Dermis microvascular lymphatic vessel endothelial cell (primary cell): ENCODE data around the gene LRP1-AS. TPM values are rescaled to one million over a fixed set of nuclear protein-coding genes. Genes with fewer than 3 reads are reported as not detected.

Experiments
- DNase-seq, 2 donors: peaks; one replicate each; pipeline versions ENCODE4 v3.0.0 to v3.0.0-alpha.2; 2010; ENCODE audit warnings: low read depth in 2 of 2
- total RNA-seq: library from RNA; depleted of rRNA; stranded (reverse); fragments of >200 nt; gene quantifications from 2 replicates; pipeline ENCODE4 v1.2.1, GENCODE V29; 2014

LRP1-AS gene
- total RNA-seq, 1 donor from 2014 or later: not detected

DNA sequence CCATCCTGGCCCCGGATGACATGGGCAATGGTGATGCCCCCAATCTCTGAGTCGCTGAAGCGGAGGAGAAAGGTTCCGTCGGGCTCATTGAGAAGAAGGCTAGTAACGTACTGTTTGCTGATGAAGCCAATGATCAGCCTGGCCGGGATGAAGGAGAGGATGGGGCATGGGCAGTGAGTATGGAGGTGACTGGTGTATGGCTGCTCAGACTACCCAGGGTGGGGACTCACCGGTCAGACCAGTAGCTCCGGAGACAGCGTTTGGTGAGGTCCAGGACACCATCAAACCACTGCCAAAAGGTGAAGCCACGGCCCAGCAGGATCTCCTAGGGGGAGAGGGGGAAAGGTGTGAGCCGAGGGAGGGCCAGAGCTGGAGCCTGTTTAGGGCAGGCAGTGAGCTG is 47.7 kb downstream of the LRP1-AS start:
- DNase-seq: no peak

DNA sequence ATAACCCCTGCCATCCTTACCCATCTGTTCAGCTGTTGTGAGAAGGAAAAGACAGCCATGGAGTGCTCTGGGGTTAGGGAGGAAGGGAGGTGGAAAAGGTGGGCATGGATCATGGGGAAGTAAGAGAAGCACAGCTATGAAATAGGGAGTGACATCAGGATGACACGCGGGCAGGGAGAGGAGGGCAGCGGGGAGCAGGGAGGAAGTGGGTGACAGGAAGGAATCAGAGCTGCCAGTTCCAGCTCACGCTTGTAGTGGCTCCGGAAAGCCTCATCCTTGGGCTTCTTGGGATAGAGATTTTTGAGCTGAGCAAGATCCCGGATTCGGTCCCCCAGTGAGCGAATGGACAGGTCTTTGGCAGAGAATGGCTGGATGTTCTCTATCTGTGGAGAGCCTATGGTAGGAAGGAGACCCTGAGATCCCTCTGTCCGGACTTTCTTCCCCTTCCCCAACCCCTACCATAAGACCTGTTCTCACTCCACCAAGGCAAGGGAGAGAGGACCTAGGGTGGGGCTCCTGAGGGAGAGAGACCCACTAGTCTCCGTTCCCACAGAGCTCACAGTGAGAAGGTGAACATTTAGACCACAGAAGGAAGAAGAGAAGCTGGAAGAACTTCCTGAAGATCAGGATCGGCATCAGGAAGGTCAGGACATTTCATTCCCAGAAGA is 48.2 kb downstream of the LRP1-AS start:
- no peak for DNase-seq

DNA sequence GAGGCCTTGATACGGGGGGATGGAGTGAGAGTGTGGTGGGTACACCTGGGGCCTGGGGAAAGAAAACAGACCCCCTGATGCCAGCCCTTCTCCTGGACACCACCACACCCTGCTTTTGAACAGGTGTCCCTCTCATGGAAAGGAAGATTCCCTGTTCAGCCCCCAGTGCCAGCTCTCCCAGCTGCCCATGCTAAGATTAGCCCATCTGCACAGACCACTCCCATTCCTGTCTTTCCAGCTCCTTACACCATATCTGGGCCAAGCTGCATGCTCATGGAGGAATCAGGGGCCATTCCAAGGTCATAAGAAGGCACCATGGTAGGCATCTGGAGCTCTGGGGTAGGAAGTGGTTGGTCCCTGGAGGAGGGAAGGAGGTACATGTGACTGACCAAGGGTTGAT is 48.9 kb downstream of the LRP1-AS start:
- no peak for DNase-seq

DNA sequence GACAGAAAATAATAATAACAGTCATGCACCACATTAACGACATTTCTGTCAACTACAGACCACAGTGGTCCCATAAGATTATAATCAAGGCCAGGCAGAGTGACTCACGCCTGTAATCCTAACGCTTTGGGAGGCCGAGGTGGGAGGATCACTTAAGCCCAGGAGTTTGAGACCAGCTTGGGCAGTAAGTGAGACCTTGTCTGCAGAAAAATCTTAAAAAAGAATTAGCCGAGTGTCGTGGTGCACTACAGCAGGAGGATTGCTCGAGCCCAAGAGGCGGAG is 49.9 kb downstream of the LRP1-AS start:
- no peak for DNase-seq

DNA sequence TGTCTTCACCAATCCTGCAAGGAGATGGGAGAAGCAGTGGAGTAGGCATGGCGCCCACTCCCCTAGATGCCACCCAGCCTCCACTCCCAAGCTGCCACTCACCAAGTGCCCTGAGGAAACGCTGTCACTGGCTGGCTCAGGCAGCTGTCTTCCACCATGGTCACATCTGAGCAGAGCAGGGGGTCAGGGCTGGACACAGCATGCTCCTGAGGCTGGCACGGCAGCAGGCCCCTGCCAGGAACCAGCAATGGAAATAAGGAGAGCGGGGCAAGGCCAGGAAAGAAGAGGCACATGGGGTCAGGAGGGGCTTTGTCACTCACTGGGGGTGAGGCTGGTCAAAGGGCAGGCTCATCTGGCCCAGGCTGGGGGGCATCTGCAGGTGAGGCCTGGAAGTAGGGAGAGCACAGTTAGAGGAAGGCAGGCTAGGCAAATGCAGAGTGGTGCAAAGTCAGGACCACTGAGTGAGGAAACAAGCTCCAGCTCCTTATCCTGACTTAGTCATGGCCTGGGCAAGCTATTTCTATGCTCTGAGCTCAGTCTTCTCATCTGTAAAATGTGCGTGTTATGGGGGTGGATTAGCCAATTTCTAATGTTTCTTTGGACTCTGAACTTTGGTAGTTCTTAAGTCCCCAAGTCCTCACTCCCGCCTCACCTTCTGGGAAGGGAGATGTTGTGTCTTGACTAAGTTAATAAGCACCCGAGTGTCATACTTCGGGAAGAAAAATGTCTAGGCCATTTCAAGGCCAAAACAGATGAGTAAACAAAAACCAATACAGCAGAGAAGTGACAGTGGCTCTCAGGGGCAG is 50.5 kb downstream of the LRP1-AS start:
- no peak for DNase-seq

DNA sequence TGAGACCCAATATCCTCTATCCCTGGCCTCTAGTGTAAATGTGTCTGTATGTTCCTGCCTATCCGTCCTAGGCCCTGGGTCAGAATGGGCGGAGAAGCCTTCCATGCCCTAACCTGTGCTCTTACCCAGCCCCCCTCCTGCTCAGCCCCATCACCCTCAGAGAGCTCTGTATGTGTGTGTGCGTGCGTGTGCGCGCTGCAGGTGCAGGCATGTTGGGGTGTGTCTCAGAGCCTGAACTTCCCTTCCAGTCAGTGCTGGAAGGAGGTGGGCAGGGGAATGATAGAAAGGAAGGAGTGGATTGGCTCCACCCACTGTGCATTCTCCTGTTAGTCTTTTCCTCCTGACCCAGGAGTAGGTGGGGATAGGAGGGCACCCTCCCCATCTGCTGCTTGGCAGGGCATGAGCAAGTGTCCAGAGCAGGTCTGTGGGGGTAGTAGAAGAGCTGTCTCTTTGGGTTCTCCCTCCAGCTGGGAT is 51.3 kb downstream of the LRP1-AS start:
- DNase-seq: no peak

DNA sequence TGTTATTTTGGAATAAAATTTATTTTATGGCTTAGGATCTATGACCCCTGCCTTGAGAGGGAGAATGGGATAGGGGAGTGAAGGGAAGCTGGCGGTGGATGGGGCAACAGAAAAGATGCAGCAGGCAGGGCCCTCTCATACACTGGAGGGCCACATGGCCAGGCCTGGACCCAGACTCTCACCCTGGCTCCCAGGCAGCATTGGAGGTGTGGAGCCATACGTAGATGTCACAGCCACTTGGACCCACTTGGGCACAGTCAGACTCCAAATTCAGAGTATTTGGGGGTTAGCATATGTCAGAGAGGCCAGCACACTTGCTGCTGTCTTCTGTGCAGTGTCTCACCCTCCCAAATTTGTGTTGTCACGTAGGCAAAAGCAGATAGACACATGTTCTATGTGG is 52.0 kb downstream of the LRP1-AS start:
- no peak for DNase-seq

Other genes starting within 250 kb of the LRP1-AS start
- not detected in 2 replicates for gene SDR9C7, start 213.2 kb downstream of the LRP1-AS start, total RNA-seq
- gene RDH16, start 190.0 kb downstream of the LRP1-AS start, total RNA-seq: under 0.01 and 0.13 TPM in 2 replicates
- 5.6 and 9.9 TPM in 2 replicates for gene ZBTB39, start 141.1 kb downstream of the LRP1-AS start, total RNA-seq
- not detected in 2 replicates for gene TAC3, start 131.1 kb downstream of the LRP1-AS start, total RNA-seq
- gene MYO1A, start 97.5 kb downstream of the LRP1-AS start, total RNA-seq: under 0.01 and 0.13 TPM in 2 replicates
- gene NEMP1, start 68.8 kb downstream of the LRP1-AS start, total RNA-seq: 5.5 and 6.1 TPM in 2 replicates
- 5.4 and 13.9 TPM in 2 replicates for gene NAB2, start 58.5 kb downstream of the LRP1-AS start, total RNA-seq
- 8.5 and 11.0 TPM in 2 replicates for gene STAT6, start 36.3 kb downstream of the LRP1-AS start, total RNA-seq
- 0.26 and 0.76 TPM in 2 replicates for gene LRP1, start 19.1 kb downstream of the LRP1-AS start, total RNA-seq
- under 0.01 TPM in 1 of 2 replicates, not detected in the other for gene NXPH4, start 69.2 kb upstream of the LRP1-AS start, total RNA-seq
- gene SHMT2, start 82.1 kb upstream of the LRP1-AS start, total RNA-seq: 153 and 155 TPM in 2 replicates
- gene STAC3, start 103.6 kb upstream of the LRP1-AS start, total RNA-seq: 0.13 TPM in 2 replicates